HG02840 (cell line): Measurements from ENCODE around the gene EIPR1.
"Not testable (repeated sequence)": the region's sequence is repeated elsewhere in the genome, so short reads cannot be mapped to it uniquely, and the experiment has no call there.

Experiments used
- ATAC-seq: cut with Tn5 transposase; IDR thresholded peaks from one replicate; pipeline ENCODE4 v1.9.1; 2021; ENCODE audit warnings: mild to moderate bottlenecking, moderate library complexity, moderate number of reproducible peaks; ENCODE audit not compliant: unreplicated experiment, low FRiP score

Gene EIPR1

GRCh38 chr2:3291750-3292149, 85.9 kb downstream of the EIPR1 start:
- no peak for ATAC-seq

GRCh38 chr2:3291113-3291512, 86.5 kb downstream of the EIPR1 start:
- ATAC-seq = no peak

GRCh38 chr2:3290655-3291054, 87.0 kb downstream of the EIPR1 start:
- no peak for ATAC-seq

- no peak for ATAC-seq
Measured at GRCh38 chr2:3289971-3290370, 87.6 kb downstream of the EIPR1 start.

GRCh38 chr2:3289526-3289925, 88.1 kb downstream of the EIPR1 start:
- ATAC-seq = no peak

GRCh38 chr2:3289171-3289515, 88.5 kb downstream of the EIPR1 start:
- ATAC-seq = no peak

- no peak for ATAC-seq
Measured at GRCh38 chr2:3288470-3289170, 89.0 kb downstream of the EIPR1 start.

GRCh38 chr2:3287896-3288295, 89.7 kb downstream of the EIPR1 start:
- ATAC-seq = no peak

GRCh38 chr2:3286646-3287036, 91.0 kb downstream of the EIPR1 start:
- not testable (repeated sequence) for ATAC-seq

- ATAC-seq = no peak
Measured at GRCh38 chr2:3285901-3286645, 91.5 kb downstream of the EIPR1 start.

- no peak for ATAC-seq
Measured at GRCh38 chr2:3284657-3285630, 92.7 kb downstream of the EIPR1 start.

- not testable (repeated sequence) for ATAC-seq
Measured at GRCh38 chr2:3283876-3284656, 93.6 kb downstream of the EIPR1 start.

GRCh38 chr2:3283206-3283605, 94.4 kb downstream of the EIPR1 start:
- ATAC-seq = no peak

- no peak for ATAC-seq
Measured at GRCh38 chr2:3282056-3282998, 95.3 kb downstream of the EIPR1 start.

- no peak for ATAC-seq
Measured at GRCh38 chr2:3280683-3281520, 96.7 kb downstream of the EIPR1 start.

- ATAC-seq = no peak
Measured at GRCh38 chr2:3280197-3280596, 97.4 kb downstream of the EIPR1 start.

- ATAC-seq = no peak
Measured at GRCh38 chr2:3279236-3279960, 98.2 kb downstream of the EIPR1 start.
